Measurements from ENCODE around the gene HNF1A. TPM values are rescaled to one million over a fixed set of nuclear protein-coding genes. Genes with fewer than 3 reads are reported as not detected.
A peak's percentile ranks its signal among the peaks of the same experiment; 100 is the strongest.
"Not testable (repeated sequence)": the region's sequence is repeated elsewhere in the genome, so short reads cannot be mapped to it uniquely, and the experiment has no call there.

The HNF1A gene
- total RNA-seq, 6 experiments from 2014 or later, result not detected

- no peak overlapping the region for H3K4me3 Mint-ChIP-seq
- H3K9me3 Mint-ChIP-seq, result no peaks in the 10 kb centered on the region
- no peak for DNase-seq
- TF ChIP-seq CTCF (IDR thresholded peaks at IDR 0.05), result peak; percentile 85
- peaks cover 5% of the 10 kb centered on the region for H3K27me3 Mint-ChIP-seq (ENCODE audit: insufficient read depth)
- no peak overlapping the region for H3K27ac Mint-ChIP-seq
- no peaks in the 10 kb centered on the region for H3K4me1 Mint-ChIP-seq (ENCODE audit: low read depth)
- no peaks in the 10 kb centered on the region for H3K36me3 Mint-ChIP-seq (ENCODE audit: low read depth)
Measured at GRCh38 chr12:120944645-120945217, 33.6 kb upstream of the HNF1A start.

- DNase-seq; H3K4me1 Mint-ChIP-seq (ENCODE audit: low read depth); H3K9me3 Mint-ChIP-seq; H3K27me3 Mint-ChIP-seq (ENCODE audit: insufficient read depth); H3K27ac Mint-ChIP-seq; H3K36me3 Mint-ChIP-seq (ENCODE audit: low read depth); H3K4me3 Mint-ChIP-seq: not testable (repeated sequence)
Measured at GRCh38 chr12:120945516-120945915, 32.8 kb upstream of the HNF1A start.

GRCh38 chr12:120950260-120950799 lies 28.0 kb upstream of the HNF1A start:
- not testable (repeated sequence) for H3K27me3 Mint-ChIP-seq (ENCODE audit: insufficient read depth); H3K4me3 Mint-ChIP-seq; H3K36me3 Mint-ChIP-seq (ENCODE audit: low read depth); H3K27ac Mint-ChIP-seq; DNase-seq; H3K9me3 Mint-ChIP-seq; H3K4me1 Mint-ChIP-seq (ENCODE audit: low read depth)

- no peak for TF ChIP-seq CTCF (IDR thresholded peaks at IDR 0.05)
- H3K4me3 Mint-ChIP-seq, result no peak overlapping the region
- H3K27me3 Mint-ChIP-seq (ENCODE audit: insufficient read depth), result peaks cover 5% of the 10 kb centered on the region
- no peak for DNase-seq
- H3K27ac Mint-ChIP-seq, result no peak overlapping the region
- H3K4me1 Mint-ChIP-seq (ENCODE audit: low read depth), result no peaks in the 10 kb centered on the region
- no peaks in the 10 kb centered on the region for H3K9me3 Mint-ChIP-seq
- no peaks in the 10 kb centered on the region for H3K36me3 Mint-ChIP-seq (ENCODE audit: low read depth)
Measured at GRCh38 chr12:120950807-120951206, 27.5 kb upstream of the HNF1A start.

GRCh38 chr12:120955232-120955631 lies 23.1 kb upstream of the HNF1A start:
- Mint-ChIP-seq H3K9me3 (no peaks in the 10 kb centered on the region), H3K4me3 (no peak overlapping the region), H3K36me3 (ENCODE audit: low read depth) (no peaks in the 10 kb centered on the region), H3K27ac (no peak overlapping the region), H3K27me3 (ENCODE audit: insufficient read depth) (peaks cover 14% of the 10 kb centered on the region), H3K4me1 (ENCODE audit: low read depth) (no peaks in the 10 kb centered on the region)
- TF ChIP-seq CTCF (IDR thresholded peaks at IDR 0.05), result no peak
- DNase-seq, result no peak

GRCh38 chr12:120956579-120957300 lies 21.6 kb upstream of the HNF1A start:
- Mint-ChIP-seq H3K4me1 (ENCODE audit: low read depth) (no peaks in the 10 kb centered on the region), H3K27ac (no peak overlapping the region), H3K36me3 (ENCODE audit: low read depth) (no peaks in the 10 kb centered on the region), H3K9me3 (no peaks in the 10 kb centered on the region), H3K4me3 (no peak overlapping the region), H3K27me3 (ENCODE audit: insufficient read depth) (peaks cover 14% of the 10 kb centered on the region)
- DNase-seq, result no peak
- no peak for TF ChIP-seq CTCF (IDR thresholded peaks at IDR 0.05)

Data from HFFc6 (cell line).